Mesenteric fat pad (tissue), 1 donor: Measurements from ENCODE around the gene RFLNA. TPM values are rescaled to one million over a fixed set of nuclear protein-coding genes. Genes with fewer than 3 reads are reported as not detected.
A peak's percentile ranks its signal among the peaks of the same experiment; 100 is the strongest.

Experiments
- DNase-seq: peaks from one replicate; pipeline ENCODE4 v3.0.0-alpha.2; 2020; ENCODE audit warnings: low spot score
- microRNA-seq: library from miRNA; unstranded; fragments of <30 nt; microRNA quantifications from one replicate; pipeline ENCODE4 v1.2.0, GENCODE V29; 2020; ENCODE audit warnings: borderline number of aligned reads
- total RNA-seq: library from RNA; stranded (reverse); fragmentation: NEBNext Ultra II Directional; extraction: Animal tissue kit (Norgen Biotek cat#: 25700); gene quantifications from one replicate; pipeline ENCODE4 v1.2.1, GENCODE V29; 2021
- donor health status: DM: yes; HTN: yes; CAD: no.

The RFLNA gene
- total RNA-seq, 1 donor from 2014 or later, result not detected

- DNase-seq, result no peak
These were observed 59.5 kb downstream of the RFLNA start for GRCh38 chr12:124354400-124354799.

DNA sequence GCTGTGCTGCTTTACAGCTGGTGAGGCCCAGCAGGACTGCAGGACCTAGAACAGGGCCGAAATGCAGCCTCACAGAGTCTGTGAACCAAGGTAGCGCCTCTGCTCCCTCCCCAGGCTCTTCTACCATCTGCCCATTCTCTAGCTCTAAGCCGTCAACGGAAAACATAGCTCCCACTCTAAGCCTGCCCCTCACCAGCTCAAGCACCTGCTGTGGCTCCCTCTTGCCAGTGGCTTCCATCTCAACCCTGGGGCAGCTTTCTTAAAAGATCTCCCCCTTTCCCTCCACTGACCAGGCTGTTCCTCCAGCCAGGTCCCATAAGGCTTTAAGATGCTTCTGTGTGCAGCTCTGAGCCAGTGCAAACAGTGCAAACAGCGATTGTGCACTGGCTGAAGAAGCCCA is 61.3 kb downstream of the RFLNA start:
- no peak for DNase-seq

GRCh38 chr12:124357616-124358015 is 62.7 kb downstream of the RFLNA start:
- no peak for DNase-seq

GRCh38 chr12:124358572-124358971 is 63.7 kb downstream of the RFLNA start:
- DNase-seq, result no peak

DNA sequence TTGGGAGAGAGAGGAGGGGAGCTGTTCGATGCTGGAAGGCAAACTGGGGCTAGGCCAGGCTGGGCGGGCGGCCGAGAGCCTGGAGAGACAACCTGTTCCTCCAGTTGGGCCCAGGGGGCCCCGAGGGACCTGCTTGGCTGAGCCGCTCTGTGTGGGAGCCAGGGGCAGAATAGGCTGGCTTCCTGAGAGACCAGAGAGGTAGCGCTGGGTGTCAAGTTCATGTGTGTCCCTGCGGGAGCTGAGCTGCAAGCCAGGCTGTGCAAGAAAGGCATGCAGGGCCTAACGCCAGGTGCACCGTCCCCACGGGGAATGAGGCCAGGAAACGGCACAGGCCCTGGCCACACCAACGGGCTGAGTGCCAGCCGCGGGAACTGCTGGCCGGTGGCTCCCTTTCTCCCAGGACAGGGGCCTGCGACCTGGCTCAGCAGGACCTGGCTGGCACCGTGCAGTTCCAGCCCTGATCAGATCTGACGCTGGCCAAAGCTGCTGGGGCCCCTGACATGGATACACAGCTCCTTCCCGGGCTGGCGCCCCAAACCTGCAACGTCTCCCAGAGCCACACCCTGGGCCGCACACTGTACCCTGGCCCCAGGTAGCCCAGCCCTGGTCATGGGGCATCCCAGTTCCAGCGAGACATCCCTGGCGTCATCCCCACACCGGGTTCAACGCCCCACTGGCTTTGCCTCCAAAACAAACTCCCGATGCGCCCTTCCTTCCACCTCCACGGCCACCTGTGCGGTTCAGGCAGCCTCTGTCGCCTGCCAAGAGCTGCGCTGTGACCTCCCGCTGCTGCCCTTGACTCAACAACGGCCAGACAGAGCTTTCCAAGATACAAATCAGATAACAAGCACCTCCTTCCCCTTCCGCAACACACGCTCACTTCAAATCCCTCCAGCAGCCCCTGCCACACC is 65.0 kb downstream of the RFLNA start:
- DNase-seq, result peak; percentile 95

GRCh38 chr12:124361074-124361970 is 66.4 kb downstream of the RFLNA start:
- no peak for DNase-seq

DNA sequence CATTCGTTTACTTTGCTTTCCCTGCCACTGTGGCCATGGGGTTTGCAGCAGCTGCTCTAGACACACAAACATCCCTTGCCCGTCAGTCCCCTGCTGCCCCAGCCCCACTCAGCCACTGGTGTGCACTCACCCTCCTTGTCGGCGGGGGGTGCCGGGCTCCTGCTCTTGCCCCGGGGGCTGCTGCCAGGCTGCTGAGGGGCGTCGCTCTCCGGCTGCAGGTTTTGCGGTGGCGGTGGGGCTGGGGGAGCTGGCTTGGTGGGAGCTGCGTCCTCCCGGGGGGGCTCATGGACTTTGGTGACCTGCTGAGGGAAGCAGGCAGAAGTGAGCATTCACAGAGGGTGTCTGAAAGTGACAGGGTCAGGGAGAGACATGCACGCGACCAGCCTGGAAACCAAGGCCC is 67.1 kb downstream of the RFLNA start:
- no peak for DNase-seq

DNA sequence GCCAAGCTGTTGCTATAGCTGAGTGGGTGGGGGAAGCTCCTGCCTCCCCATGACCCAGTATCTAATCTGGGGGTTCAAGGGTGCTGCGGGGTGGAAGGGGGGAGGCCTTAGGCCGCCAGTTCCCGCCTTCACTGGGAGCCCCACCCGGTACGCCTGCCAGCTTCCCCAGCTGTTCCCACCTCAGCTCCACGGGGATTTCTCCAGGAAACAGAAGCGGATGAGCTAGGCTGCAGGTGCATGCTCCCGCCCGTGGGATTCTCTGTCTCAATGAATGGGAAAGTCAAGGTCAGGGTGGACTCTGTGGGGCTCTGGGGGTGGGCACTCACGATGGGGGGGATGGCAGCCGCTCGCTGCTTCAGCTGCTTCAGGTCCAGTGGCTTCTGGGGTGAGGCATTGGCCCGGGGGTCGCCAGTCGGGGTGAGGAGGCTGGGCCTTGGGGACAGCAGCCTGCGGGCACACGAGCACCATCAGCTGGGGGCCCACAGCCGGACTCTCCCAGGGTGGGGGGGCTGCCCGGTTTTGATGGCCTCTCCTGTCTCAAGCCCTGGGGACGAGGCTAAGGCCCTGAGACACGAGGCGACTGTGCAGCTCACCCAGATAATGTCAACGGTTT is 68.6 kb downstream of the RFLNA start:
- no peak for DNase-seq

GRCh38 chr12:124364543-124364942 is 69.7 kb downstream of the RFLNA start:
- DNase-seq, result no peak

Small RNA genes lying within 50 kb of the gene (microRNA-seq; reads per million reads assigned to microRNA genes)
- gene MIR6880, result not detected
